Measurements from ENCODE around the gene ZNF398. TPM values are rescaled to one million over a fixed set of nuclear protein-coding genes. Genes with fewer than 3 reads are reported as not detected.

The ZNF398 gene
- total RNA-seq, 1 donor from 2014 or later: 16.6 TPM

GRCh38 chr7:149145031-149145845 lies 2.0 kb upstream of the ZNF398 start:
- H3K36me3 Mint-ChIP-seq (ENCODE audit: low read depth, unreplicated experiment): no peaks in the 10 kb centered on the region
- H3K27ac Mint-ChIP-seq (ENCODE audit: unreplicated experiment): peak overlapping the region; percentile 41
- Histone ChIP-seq H3K27ac (ENCODE audit: low read depth, low read length) (no peak overlapping the region), H3K4me3 (ENCODE audit: insufficient read depth, low read depth, low read length) (no peak overlapping the region), H3K27me3 (ENCODE audit: insufficient read depth, low read length) (no peaks in the 10 kb centered on the region), H3K9me3 (ENCODE audit: insufficient read depth, low read depth, low read length) (no peaks in the 10 kb centered on the region), H3K4me2 (ENCODE audit: low read length) (no peak overlapping the region), H3K36me3 (ENCODE audit: insufficient read depth, low read length) (no peaks in the 10 kb centered on the region), H2AFZ (ENCODE audit: low read depth, low read length) (no peak overlapping the region), H3K9ac (ENCODE audit: low read length) (no peak overlapping the region), H3K79me2 (ENCODE audit: insufficient read depth, low read length) (peaks cover 27% of the 10 kb centered on the region), H3K4me1 (ENCODE audit: insufficient read depth, low read length) (peaks cover 3% of the 10 kb centered on the region), H4K20me1 (ENCODE audit: insufficient read depth, low read length) (peaks cover 11% of the 10 kb centered on the region)
- TF ChIP-seq EZH2 (IDR thresholded peaks at IDR 0.05; ENCODE audit: insufficient read depth, low read length): no peak
- TF ChIP-seq CTCF (IDR thresholded peaks at IDR 0.05; ENCODE audit: insufficient read depth, low read depth, low read length): no peak
- FAIRE-seq: no peak
- H3K9me3 Mint-ChIP-seq (ENCODE audit: unreplicated experiment): no peaks in the 10 kb centered on the region
- H3K4me3 Mint-ChIP-seq (ENCODE audit: unreplicated experiment): peak overlapping the region; percentile 65
- no peaks in the 10 kb centered on the region for H3K27me3 Mint-ChIP-seq (ENCODE audit: low read depth, unreplicated experiment)
- peaks cover 19% of the 10 kb centered on the region for H3K4me1 Mint-ChIP-seq (ENCODE audit: low read depth, unreplicated experiment)
- no peak for DNase-seq (ENCODE audit: low read depth)

- Mint-ChIP-seq H3K4me3 (ENCODE audit: unreplicated experiment) (peak overlapping the region; percentile 92), H3K27ac (ENCODE audit: unreplicated experiment) (peak overlapping the region; percentile 91), H3K4me1 (ENCODE audit: low read depth, unreplicated experiment) (peaks cover 16% of the 10 kb centered on the region), H3K36me3 (ENCODE audit: low read depth, unreplicated experiment) (no peaks in the 10 kb centered on the region), H3K9me3 (ENCODE audit: unreplicated experiment) (no peaks in the 10 kb centered on the region), H3K27me3 (ENCODE audit: low read depth, unreplicated experiment) (no peaks in the 10 kb centered on the region)
- peak overlapping the region; percentile 77 for H3K4me3 ChIP-seq (ENCODE audit: insufficient read depth, low read depth, low read length)
- H4K20me1 ChIP-seq (ENCODE audit: insufficient read depth, low read length): peaks cover 31% of the 10 kb centered on the region
- H3K79me2 ChIP-seq (ENCODE audit: insufficient read depth, low read length): peaks cover 55% of the 10 kb centered on the region
- peak overlapping the region; percentile 85 for H3K9ac ChIP-seq (ENCODE audit: low read length)
- H3K4me2 ChIP-seq (ENCODE audit: low read length): peak overlapping the region; percentile 93
- H3K27ac ChIP-seq (ENCODE audit: low read depth, low read length): peak overlapping the region; percentile 79
- H3K36me3 ChIP-seq (ENCODE audit: insufficient read depth, low read length): no peaks in the 10 kb centered on the region
- H3K27me3 ChIP-seq (ENCODE audit: insufficient read depth, low read length): no peaks in the 10 kb centered on the region
- no peaks in the 10 kb centered on the region for H3K9me3 ChIP-seq (ENCODE audit: insufficient read depth, low read depth, low read length)
- H3K4me1 ChIP-seq (ENCODE audit: insufficient read depth, low read length): peaks cover 3% of the 10 kb centered on the region
- peak overlapping the region; percentile 76 for H2AFZ ChIP-seq (ENCODE audit: low read depth, low read length)
- TF ChIP-seq CTCF (IDR thresholded peaks at IDR 0.05; ENCODE audit: insufficient read depth, low read depth, low read length): no peak
- no peak for TF ChIP-seq EZH2 (IDR thresholded peaks at IDR 0.05; ENCODE audit: insufficient read depth, low read length)
- no peak for FAIRE-seq
- DNase-seq (ENCODE audit: low read depth): peak; percentile 57
These were observed 750 bp downstream of the ZNF398 start for GRCh38 chr7:149147752-149148653.

All from astrocyte (in vitro differentiated cells and primary cell).